Erythroblast (primary cell): ENCODE measurements around the gene SETDB1.

Source experiments
- GATA1 ChIP-seq: IDR thresholded peaks from 2 replicates; pipeline ENCODE4 v1.6.1; 2011; ENCODE audit warnings: low read depth, mild to moderate bottlenecking, control low read depth, low read length, moderate library complexity
- POLR2A ChIP-seq: IDR thresholded peaks from 2 replicates; pipeline ENCODE4 v1.6.1; 2011; ENCODE audit warnings: mild to moderate bottlenecking, low read length

- TF ChIP-seq POLR2A, result no peak
- no peak for TF ChIP-seq GATA1
Measured at GRCh38 chr1:150887018-150887417, 39.1 kb upstream of the SETDB1 start, which contains the start of gene CTXND2.
